ENCODE results near the gene WIZ.

GRCh38 chr19:15371786-15372380 lies 77.9 kb downstream of the WIZ start:
- TF ChIP-seq EZH2 (IDR thresholded peaks at IDR 0.05; ENCODE audit: borderline replicate concordance, low read depth, low read length, severe bottlenecking) (no peak), CTCF (IDR thresholded peaks at IDR 0.05; ENCODE audit: borderline replicate concordance, extremely low read depth, low read length, poor library complexity, severe bottlenecking) (no peak)
